Lower leg skin (tissue), 3 donors: Measurements from ENCODE around the gene SLC35A1.

ENCODE experiments used
- POLR2A ChIP-seq, 2 donors: fragments of 450-650 bp; IDR thresholded peaks; one replicate each; pipeline ENCODE4 v1.6.1; 2016 to 2017; ENCODE audit warnings: antibody characterized with exemption in 2 of 2, mild to moderate bottlenecking in 1 of 2, moderate library complexity in 1 of 2
- TF ChIP-seq, protein P1 (sequence below), 3 donors: fragments of 450-650 bp; IDR thresholded peaks; one replicate each; pipeline ENCODE4 v1.5.1; 2016; ENCODE audit warnings: antibody characterized with exemption in 3 of 3, mild to moderate bottlenecking in 3 of 3, moderate library complexity in 2 of 3

GRCh38 chr6:87555506-87555905, 82.7 kb downstream of the SLC35A1 start:
- TF ChIP-seq, protein P1, sequence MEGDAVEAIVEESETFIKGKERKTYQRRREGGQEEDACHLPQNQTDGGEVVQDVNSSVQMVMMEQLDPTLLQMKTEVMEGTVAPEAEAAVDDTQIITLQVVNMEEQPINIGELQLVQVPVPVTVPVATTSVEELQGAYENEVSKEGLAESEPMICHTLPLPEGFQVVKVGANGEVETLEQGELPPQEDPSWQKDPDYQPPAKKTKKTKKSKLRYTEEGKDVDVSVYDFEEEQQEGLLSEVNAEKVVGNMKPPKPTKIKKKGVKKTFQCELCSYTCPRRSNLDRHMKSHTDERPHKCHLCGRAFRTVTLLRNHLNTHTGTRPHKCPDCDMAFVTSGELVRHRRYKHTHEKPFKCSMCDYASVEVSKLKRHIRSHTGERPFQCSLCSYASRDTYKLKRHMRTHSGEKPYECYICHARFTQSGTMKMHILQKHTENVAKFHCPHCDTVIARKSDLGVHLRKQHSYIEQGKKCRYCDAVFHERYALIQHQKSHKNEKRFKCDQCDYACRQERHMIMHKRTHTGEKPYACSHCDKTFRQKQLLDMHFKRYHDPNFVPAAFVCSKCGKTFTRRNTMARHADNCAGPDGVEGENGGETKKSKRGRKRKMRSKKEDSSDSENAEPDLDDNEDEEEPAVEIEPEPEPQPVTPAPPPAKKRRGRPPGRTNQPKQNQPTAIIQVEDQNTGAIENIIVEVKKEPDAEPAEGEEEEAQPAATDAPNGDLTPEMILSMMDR (IDR thresholded peaks at IDR 0.05) = no peak
- no peak for TF ChIP-seq POLR2A (IDR thresholded peaks at IDR 0.05)
